Activated naive CD8-positive, alpha-beta T cell treated with anti-CD3 and anti-CD28 coated beads, Interleukin-2, amount 50 U/mL, for 24 hours (primary cell): Measurements from ENCODE around the gene ZNF511.
"Not testable (repeated sequence)": the region's sequence is repeated elsewhere in the genome, so short reads cannot be mapped to it uniquely, and the experiment has no call there.

ENCODE experiments used
- ATAC-seq: fragments of 150-1000 bp; cut with Tn5 transposase; one replicate; pipeline ENCODE4 v1.10.0; 2021
- DNase-seq: peaks from one replicate; pipeline ENCODE4 v3.0.0; 2021
- H3K27ac Mint-ChIP-seq: one replicate; pipeline ENCODE4 v1.8.0; 2021; ENCODE audit warnings: mild to moderate bottlenecking, mixed read lengths
- H3K27me3 Mint-ChIP-seq: one replicate; pipeline ENCODE4 v1.8.0; 2021; ENCODE audit warnings: mixed read lengths
- H3K36me3 Mint-ChIP-seq: one replicate; pipeline ENCODE4 v1.8.0; 2021; ENCODE audit warnings: low read depth, mixed read lengths
- H3K4me1 Mint-ChIP-seq: one replicate; pipeline ENCODE4 v1.8.0; 2021; ENCODE audit warnings: mixed read lengths
- H3K4me3 Mint-ChIP-seq: one replicate; pipeline ENCODE4 v1.8.0; 2021; ENCODE audit warnings: mild to moderate bottlenecking, moderate library complexity, mixed read lengths
- H3K9me3 Mint-ChIP-seq: one replicate; pipeline ENCODE4 v1.8.0; 2021; ENCODE audit warnings: mixed read lengths

Gene ZNF511

GRCh38 chr10:133311570-133311969 is 2.9 kb downstream of the ZNF511 start:
- Mint-ChIP-seq H3K4me3 (no peak overlapping the region), H3K9me3 (no peaks in the 10 kb centered on the region), H3K27ac (no peak overlapping the region), H3K36me3 (peaks cover 23% of the 10 kb centered on the region), H3K27me3 (peaks cover 2% of the 10 kb centered on the region), H3K4me1 (peaks cover 19% of the 10 kb centered on the region)
- ATAC-seq (no peak), DNase-seq (no peak)

DNA sequence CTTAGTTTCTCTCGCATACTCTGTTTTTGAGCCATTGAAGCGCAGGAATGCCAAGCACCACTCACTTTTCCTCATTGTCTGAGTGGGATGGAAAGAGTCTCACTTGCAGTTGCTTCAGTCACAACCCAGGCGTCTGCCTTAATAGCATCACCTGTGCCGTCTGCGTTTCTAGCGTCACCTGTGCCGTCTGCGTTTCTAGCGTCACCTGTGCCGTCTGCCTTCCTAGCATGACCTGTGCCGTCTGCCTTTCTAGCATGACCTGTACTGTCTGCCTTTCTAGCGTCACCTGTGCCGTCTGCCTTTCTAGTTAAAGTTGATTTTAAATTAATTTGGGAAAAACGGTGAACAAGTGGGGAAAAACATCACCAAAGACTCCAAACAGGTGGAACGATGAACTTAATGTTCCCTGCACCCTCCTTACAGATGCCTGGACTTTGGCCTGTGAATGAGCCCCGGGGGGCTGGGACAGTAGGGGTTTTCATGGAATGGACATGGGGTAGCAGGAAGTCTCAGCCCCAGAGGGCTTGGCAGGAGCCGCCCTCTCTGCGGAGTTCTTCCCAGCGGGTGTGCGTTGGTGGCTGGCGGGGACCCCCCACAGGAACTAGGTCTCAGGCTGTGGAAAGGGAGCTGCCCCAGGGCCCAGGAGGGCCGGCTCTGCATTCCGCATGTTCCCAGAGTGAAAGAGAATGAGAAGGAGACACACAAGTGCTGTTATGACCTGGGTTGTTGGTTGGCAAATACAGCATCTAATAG is 3.5 kb downstream of the ZNF511 start:
- Mint-ChIP-seq H3K36me3 (peaks cover 23% of the 10 kb centered on the region), H3K27me3 (peaks cover 2% of the 10 kb centered on the region), H3K4me3 (no peak overlapping the region), H3K27ac (no peak overlapping the region), H3K4me1 (peaks cover 15% of the 10 kb centered on the region), H3K9me3 (no peaks in the 10 kb centered on the region)
- ATAC-seq (no peak), DNase-seq (no peak)

DNA sequence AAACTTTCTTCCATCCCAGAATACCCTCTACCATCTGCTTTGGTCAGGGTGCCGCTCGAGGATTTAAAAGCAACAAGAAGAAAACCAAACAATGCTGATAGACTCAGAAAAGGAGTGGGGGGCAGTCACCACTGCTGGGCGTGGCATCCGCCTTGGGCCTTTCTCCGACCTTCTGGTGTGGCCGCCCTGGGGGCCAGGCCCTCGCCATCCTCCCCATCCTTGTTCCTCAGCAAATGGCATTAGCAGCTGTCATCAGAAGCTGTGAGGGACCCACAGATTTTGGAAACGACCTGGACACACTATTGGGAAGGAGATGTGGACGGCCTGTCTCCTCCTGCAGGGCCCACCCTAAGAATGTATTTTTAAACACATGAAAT is 4.0 kb downstream of the ZNF511 start:
- Mint-ChIP-seq H3K27ac (no peak overlapping the region), H3K9me3 (no peaks in the 10 kb centered on the region), H3K27me3 (peaks cover 2% of the 10 kb centered on the region), H3K4me3 (no peak overlapping the region), H3K36me3 (peaks cover 22% of the 10 kb centered on the region), H3K4me1 (peaks cover 9% of the 10 kb centered on the region)
- ATAC-seq (no peak), DNase-seq (no peak)

DNA sequence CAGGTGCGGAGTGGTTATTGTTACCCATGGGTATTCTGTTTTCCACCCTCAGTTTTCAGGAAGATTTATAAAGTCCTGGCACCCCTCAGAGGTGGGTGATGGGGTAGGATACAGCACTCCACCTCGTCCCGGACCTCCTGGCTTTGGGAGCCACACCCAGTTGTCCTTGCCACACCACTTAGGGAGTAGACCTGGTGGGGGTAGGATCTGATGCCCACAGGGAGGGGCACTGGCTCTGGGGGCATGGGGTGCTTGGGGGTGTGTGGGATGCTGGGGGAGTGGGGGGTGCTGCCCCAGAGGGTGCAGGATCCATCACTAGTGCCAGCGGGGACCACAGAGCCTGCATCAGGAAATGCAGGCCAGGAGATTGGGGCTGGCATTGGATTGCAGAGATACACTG is 4.5 kb downstream of the ZNF511 start:
- Mint-ChIP-seq H3K27me3 (no peaks in the 10 kb centered on the region), H3K36me3 (peaks cover 18% of the 10 kb centered on the region), H3K4me1 (peaks cover 5% of the 10 kb centered on the region), H3K27ac (no peak overlapping the region), H3K4me3 (no peak overlapping the region), H3K9me3 (no peaks in the 10 kb centered on the region)
- no peak for DNase-seq
- no peak for ATAC-seq

DNA sequence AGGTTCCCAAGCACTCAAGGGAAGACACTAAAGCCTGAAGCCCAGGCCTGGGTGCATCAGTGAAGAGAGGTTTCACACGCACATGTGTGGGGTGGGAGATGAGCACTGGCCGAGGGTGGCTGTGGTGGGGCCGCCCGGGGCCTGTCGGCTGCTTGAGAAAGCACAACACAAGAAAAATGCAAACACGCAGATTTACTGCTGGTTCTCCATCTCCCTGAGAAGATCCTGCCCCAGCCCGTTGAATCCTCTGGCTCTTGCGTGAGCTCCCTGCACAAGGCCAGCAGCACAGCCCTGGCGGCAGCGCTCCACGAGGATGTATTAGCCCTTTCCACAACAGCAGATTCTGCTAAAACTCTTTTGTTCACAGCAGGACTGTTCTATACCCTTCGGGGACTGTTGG is 6.2 kb downstream of the ZNF511 start:
- Mint-ChIP-seq H3K4me3 (no peak overlapping the region), H3K36me3 (peaks cover 17% of the 10 kb centered on the region), H3K27ac (no peak overlapping the region), H3K27me3 (peaks cover 7% of the 10 kb centered on the region), H3K4me1 (peaks cover 12% of the 10 kb centered on the region), H3K9me3 (no peaks in the 10 kb centered on the region)
- DNase-seq (no peak), ATAC-seq (no peak)

- H3K4me1 Mint-ChIP-seq, result peaks cover 12% of the 10 kb centered on the region
- H3K4me3 Mint-ChIP-seq, result no peak overlapping the region
- peaks cover 4% of the 10 kb centered on the region for H3K9me3 Mint-ChIP-seq
- peaks cover 12% of the 10 kb centered on the region for H3K27me3 Mint-ChIP-seq
- DNase-seq (no peak), ATAC-seq (no peak)
- peaks cover 16% of the 10 kb centered on the region for H3K36me3 Mint-ChIP-seq
- no peak overlapping the region for H3K27ac Mint-ChIP-seq
Observed at GRCh38 chr10:133315847-133316246, 7.1 kb downstream of the ZNF511 start.

DNA sequence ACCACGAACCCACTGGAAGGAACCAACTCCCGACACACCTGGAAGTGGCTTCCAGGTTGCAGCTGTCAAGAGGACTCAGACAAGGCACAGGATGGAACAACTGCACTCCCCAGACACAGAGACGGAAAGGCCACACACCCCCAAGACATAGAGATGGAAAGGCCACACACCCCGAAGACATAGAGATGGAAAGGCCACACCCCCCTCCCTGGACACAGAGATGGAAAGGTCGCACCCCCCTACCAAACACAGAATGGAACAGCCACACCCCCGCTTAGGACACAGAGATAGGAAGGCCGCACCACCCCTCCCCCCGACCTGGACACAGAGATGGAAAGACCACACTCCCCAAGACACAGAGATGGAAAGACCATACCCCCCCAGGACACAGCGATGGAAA is 7.6 kb downstream of the ZNF511 start:
- Mint-ChIP-seq H3K4me3 (no peak overlapping the region), H3K9me3 (peaks cover 4% of the 10 kb centered on the region)

GRCh38 chr10:133316732-133317131 is 8.0 kb downstream of the ZNF511 start:
- H3K4me3 Mint-ChIP-seq, result no peak overlapping the region
- no peak overlapping the region for H3K27ac Mint-ChIP-seq
- peaks cover 12% of the 10 kb centered on the region for H3K4me1 Mint-ChIP-seq

More for the DNA sequence above, 7.6 kb downstream of the ZNF511 start:
- H3K27me3 Mint-ChIP-seq, result peaks cover 12% of the 10 kb centered on the region
- no peak for DNase-seq
- H3K36me3 Mint-ChIP-seq, result peaks cover 12% of the 10 kb centered on the region
- H3K4me1 Mint-ChIP-seq, result peaks cover 12% of the 10 kb centered on the region
- no peak overlapping the region for H3K27ac Mint-ChIP-seq
- no peak for ATAC-seq

DNA sequence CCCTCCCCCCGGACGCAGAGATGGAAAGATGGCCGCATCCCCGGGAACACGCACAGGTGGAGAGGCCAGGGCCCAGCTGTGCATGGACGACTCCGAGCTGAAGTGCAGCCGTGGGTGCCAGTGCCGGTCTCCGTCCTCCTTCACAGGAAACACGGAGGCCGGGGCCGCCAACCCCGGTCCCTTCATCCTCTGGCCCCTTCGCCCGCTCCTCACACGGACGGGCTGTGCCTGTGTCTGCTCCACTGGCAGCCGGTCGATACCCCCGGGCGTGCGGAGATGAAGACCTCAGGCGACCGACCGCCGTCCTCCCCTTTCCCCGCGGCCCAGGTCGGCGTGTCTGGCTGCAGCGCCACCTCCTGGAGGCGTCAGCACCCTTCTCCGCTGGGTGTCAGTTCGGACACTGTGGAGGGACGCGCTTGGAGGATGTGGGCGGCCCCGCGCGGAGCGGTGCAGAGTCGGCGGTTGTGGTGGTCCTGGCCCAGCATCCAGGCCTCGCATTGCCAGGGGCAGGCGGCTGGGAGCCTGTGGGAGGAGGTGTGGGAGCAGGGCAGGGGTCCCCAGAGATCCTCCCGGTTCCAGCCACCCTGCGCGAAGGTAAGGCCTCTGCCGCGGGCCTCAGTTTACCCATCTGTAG is 9.9 kb downstream of the ZNF511 start:
- H3K27me3 Mint-ChIP-seq, result peaks cover 14% of the 10 kb centered on the region
- ATAC-seq (peak; percentile 84), DNase-seq (peak; percentile 79)
- H3K4me3 Mint-ChIP-seq, result peak overlapping the region; percentile 34
- peaks cover 12% of the 10 kb centered on the region for H3K4me1 Mint-ChIP-seq
- no peak overlapping the region for H3K27ac Mint-ChIP-seq
- peaks cover 4% of the 10 kb centered on the region for H3K9me3 Mint-ChIP-seq
- peaks cover 2% of the 10 kb centered on the region for H3K36me3 Mint-ChIP-seq

More at GRCh38 chr10:133316732-133317131, 8.0 kb downstream of the ZNF511 start:
- H3K36me3 Mint-ChIP-seq, result peaks cover 9% of the 10 kb centered on the region
- ATAC-seq, result no peak
- no peak for DNase-seq
- peaks cover 12% of the 10 kb centered on the region for H3K27me3 Mint-ChIP-seq
- H3K9me3 Mint-ChIP-seq, result peaks cover 4% of the 10 kb centered on the region

DNA sequence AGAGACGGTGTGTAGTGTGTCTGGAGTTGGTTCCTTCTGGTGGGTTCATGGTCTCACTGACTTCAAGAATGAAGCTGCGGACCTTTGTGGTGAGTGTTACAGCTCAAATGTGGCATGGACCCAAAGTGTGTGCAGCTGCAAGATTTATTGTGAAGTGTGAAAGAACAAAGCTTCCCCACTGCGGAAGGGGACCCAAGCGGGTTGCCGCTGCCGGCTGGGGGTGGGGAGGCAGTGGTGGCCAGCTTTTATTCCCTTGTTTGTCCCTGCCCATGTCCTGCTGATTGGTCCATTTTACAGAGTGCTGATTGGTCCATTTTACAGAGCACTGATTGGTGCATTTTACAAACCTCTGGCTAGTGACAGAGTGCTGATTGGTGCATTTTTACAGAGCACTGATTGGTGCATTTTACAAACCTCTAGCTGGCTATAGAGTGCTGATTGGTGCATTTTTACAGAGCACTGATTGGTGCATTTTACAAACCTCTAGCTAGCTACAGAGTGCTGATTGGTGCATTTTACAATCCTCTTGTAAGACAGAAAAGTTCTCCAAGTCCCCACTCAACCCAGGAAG is 12.2 kb downstream of the ZNF511 start:
- ATAC-seq, H3K9me3 Mint-ChIP-seq: not testable (repeated sequence)

DNA sequence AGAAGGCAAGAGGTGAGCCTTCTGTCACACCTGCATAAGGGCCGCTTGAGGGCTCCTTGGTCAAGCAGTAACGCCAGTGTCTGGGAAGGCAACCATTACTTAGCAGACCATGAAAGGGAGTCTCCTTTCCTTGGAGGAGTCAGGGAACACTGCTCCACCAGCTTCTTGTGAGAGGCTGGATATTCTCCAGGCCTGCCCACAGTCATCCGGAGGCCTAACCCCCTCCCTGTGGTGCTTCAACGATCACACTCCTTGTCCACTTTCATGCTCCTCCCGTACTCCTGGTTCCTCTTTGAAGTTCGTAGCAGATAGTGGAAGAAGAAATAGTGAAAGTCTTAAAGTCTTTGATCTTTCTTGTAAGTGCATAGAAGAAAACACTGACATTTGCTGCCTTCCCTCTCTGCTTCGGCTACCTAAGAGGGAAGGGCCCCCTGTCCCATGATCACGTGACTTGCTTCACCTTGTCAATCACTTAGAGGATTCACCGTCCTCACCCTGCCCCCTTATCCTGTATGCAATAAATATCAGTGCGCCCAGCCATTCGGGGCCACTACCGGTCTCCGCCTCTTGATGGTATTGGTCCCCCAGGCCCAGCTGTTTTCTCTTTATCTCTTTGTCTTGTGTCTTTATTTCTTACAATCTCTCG is 13.5 kb downstream of the ZNF511 start:
- not testable (repeated sequence) for H3K9me3 Mint-ChIP-seq, H3K4me3 Mint-ChIP-seq, H3K36me3 Mint-ChIP-seq, DNase-seq, H3K27ac Mint-ChIP-seq, ATAC-seq
- Mint-ChIP-seq H3K4me1 (peaks cover 19% of the 10 kb centered on the region), H3K27me3 (peaks cover 29% of the 10 kb centered on the region)

More for the DNA sequence above, 12.2 kb downstream of the ZNF511 start:
- H3K36me3 Mint-ChIP-seq, H3K4me3 Mint-ChIP-seq, DNase-seq, H3K27ac Mint-ChIP-seq: not testable (repeated sequence)
- Mint-ChIP-seq H3K4me1 (peaks cover 17% of the 10 kb centered on the region), H3K27me3 (peaks cover 17% of the 10 kb centered on the region)

DNA sequence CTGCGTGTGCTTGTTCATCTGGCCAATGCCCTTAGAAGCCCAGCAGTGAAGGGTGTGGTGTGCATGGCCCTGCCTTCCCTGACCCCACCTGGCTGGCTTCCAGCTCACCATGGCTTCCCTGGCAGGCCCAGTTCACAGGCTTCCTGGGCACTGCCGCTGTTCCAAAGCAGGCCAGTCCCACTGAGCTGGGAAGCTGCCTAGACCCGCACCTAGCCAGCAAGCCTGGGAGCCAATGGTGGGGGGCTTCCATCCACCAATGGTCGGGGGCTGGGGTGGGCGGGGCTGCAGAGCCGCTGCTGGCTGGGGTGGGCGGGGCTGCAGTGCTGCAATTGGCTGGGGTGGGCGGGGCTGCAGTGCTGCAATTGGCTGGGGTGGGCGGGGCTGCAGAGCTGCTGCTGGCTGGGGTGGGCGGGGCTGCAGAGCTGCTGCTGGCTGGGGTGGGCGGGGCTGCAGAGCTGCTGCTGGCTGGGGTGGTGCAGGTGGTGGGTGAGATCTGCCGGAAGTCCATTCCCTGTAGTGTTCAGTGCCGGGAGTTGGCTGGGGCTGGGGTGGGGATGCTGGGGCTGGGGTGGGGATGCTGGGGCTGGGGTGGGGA is 15.6 kb downstream of the ZNF511 start:
- H3K9me3 Mint-ChIP-seq, result peaks cover 4% of the 10 kb centered on the region
- ATAC-seq (peak; percentile 72), DNase-seq (peak; percentile 67)
- H3K36me3 Mint-ChIP-seq, result peaks cover 2% of the 10 kb centered on the region
- no peak overlapping the region for H3K4me3 Mint-ChIP-seq
- peaks cover 11% of the 10 kb centered on the region for H3K4me1 Mint-ChIP-seq
- H3K27me3 Mint-ChIP-seq, result peaks cover 38% of the 10 kb centered on the region
- no peak overlapping the region for H3K27ac Mint-ChIP-seq

GRCh38 chr10:133324857-133325260 is 16.1 kb downstream of the ZNF511 start:
- H3K36me3 Mint-ChIP-seq, result peaks cover 2% of the 10 kb centered on the region
- ATAC-seq, result no peak
- peaks cover 9% of the 10 kb centered on the region for H3K4me1 Mint-ChIP-seq
- H3K27me3 Mint-ChIP-seq, result peaks cover 35% of the 10 kb centered on the region
- DNase-seq, result no peak
- H3K9me3 Mint-ChIP-seq, result peaks cover 4% of the 10 kb centered on the region
- no peak overlapping the region for H3K27ac Mint-ChIP-seq
- no peak overlapping the region for H3K4me3 Mint-ChIP-seq

- ATAC-seq (no peak), DNase-seq (no peak)
- Mint-ChIP-seq H3K27me3 (peaks cover 33% of the 10 kb centered on the region), H3K36me3 (no peaks in the 10 kb centered on the region), H3K27ac (no peak overlapping the region), H3K4me3 (peak overlapping the region; percentile 65), H3K9me3 (no peaks in the 10 kb centered on the region), H3K4me1 (peaks cover 11% of the 10 kb centered on the region)
Observed at GRCh38 chr10:133325440-133326222, 16.9 kb downstream of the ZNF511 start.
